Kidney (tissue), 14 donors: ENCODE results near the gene UBE2L6. TPM values are rescaled to one million over a fixed set of nuclear protein-coding genes. Genes with fewer than 3 reads are reported as not detected.
A peak's percentile ranks its signal among the peaks of the same experiment; 100 is the strongest.

Experiments used
- DNase-seq, 5 donors: peaks; one replicate each; pipeline ENCODE4 v3.0.0-alpha.2; 2013 to 2020
- FAIRE-seq: peaks from 2 replicates; lab custom pipeline; 2012; peaks lifted over from hg19 to GRCh38; lab: Jason Lieb, UNC
- H3K27ac ChIP-seq, 2 donors: one replicate each; pipeline ENCODE4 v1.7.0; 2013; ENCODE audit warnings: low read depth in 2 of 2, low read length in 2 of 2, inconsistent platforms in 1 of 2
- H3K27me3 ChIP-seq: one replicate; pipeline ENCODE4 v1.7.1; 2013; ENCODE audit warnings: low read length, inconsistent platforms; ENCODE audit not compliant: control insufficient read depth, insufficient read depth
- H3K36me3 ChIP-seq, 3 donors: one replicate each; pipeline versions ENCODE4 v1.7.0 to v1.7.1; 2013; ENCODE audit warnings: low read length in 3 of 3, control low read depth in 1 of 3, inconsistent platforms in 1 of 3; ENCODE audit not compliant: insufficient read depth in 3 of 3, control insufficient read depth in 2 of 3
- H3K4me1 ChIP-seq, 3 donors: one replicate each; pipeline versions ENCODE4 v1.7.0 to v1.7.1; 2013; ENCODE audit warnings: low read length in 3 of 3, inconsistent platforms in 1 of 3, low read depth in 1 of 3; ENCODE audit not compliant: control insufficient read depth in 2 of 3, insufficient read depth in 2 of 3
- H3K4me3 ChIP-seq, 3 donors: one replicate each; pipeline versions ENCODE4 v1.7.0 to v1.8.1; 2013; ENCODE audit warnings: low read length in 3 of 3, control low read depth in 1 of 3, inconsistent platforms in 1 of 3
- H3K9ac ChIP-seq, 3 donors: one replicate each; pipeline versions ENCODE4 v1.7.0 to v1.7.1; 2013; ENCODE audit warnings: low read length in 3 of 3, control low read depth in 1 of 3, inconsistent platforms in 1 of 3
- H3K9me3 ChIP-seq, 3 donors: one replicate each; pipeline versions ENCODE4 v1.7.0 to v1.7.1; 2013; ENCODE audit warnings: low read length in 3 of 3, control low read depth in 1 of 3, inconsistent platforms in 1 of 3; ENCODE audit not compliant: control insufficient read depth in 2 of 3, insufficient read depth in 1 of 3
- CTCF ChIP-seq: IDR thresholded peaks from 3 replicates; pipeline ENCODE4 v1.5.1; 2012; ENCODE audit warnings: mild to moderate bottlenecking, moderate library complexity, borderline replicate concordance; ENCODE audit not compliant: insufficient read depth; ENCODE audit errors: extremely low read depth
- intact Hi-C: fragments of 100-400 bp; cut with DNase I; formaldehyde crosslinking; loops from one replicate; pipeline ENCODE4 v1.11.1; 2022
- polyA plus RNA-seq: library from polyadenylated mRNA; stranded (reverse); fragments of 350-450 nt; fragmentation: Illumina TruSeq; extraction: RNeasy Lipid Tissue Mini Kit (QIAGEN cat#74804); gene quantifications from one replicate; pipeline ENCODE4 v1.2.3, GENCODE V29; 2014; ENCODE audit warnings: low read depth, low replicate concordance; ENCODE audit not compliant: insufficient read depth
- total RNA-seq: library from RNA; stranded (reverse); fragmentation: NEBNext Ultra II Directional; extraction: Animal tissue kit (Norgen Biotek cat#: 25700); gene quantifications from one replicate; pipeline ENCODE4 v1.2.1, GENCODE V29; 2021
- donor health status: control.
- donor health status: control.
- donor health status: control.
- donor health status: control.
- donor health status: control.
- donor health status: DM: yes; HTN: yes; CAD: no.
- donor health status: Normal renal cell carcinoma (clear cell type).

UBE2L6 gene
- total and polyA plus RNA-seq, 2 donors from 2014 or later = 71.4 to 73.9 TPM

GRCh38 chr11:57530215-57530595 is 37.3 kb downstream of the UBE2L6 start:
- DNase-seq (no peak), FAIRE-seq (no peak)
- intact Hi-C loops = no loop called here
- peak overlapping the region in 1 of 2 donors; percentile 55 for H3K27ac ChIP-seq
- peaks cover 0 to 7% (median 0%) of the 10 kb centered on the region in 3 donors for H3K4me1 ChIP-seq
- no peak for TF ChIP-seq CTCF
- peaks cover 2 to 6% (median 4%) of the 10 kb centered on the region in 3 donors for H3K36me3 ChIP-seq
- peak overlapping the region; percentile 91 to 99 (median 99) for H3K4me3 ChIP-seq
- no peaks in the 10 kb centered on the region for H3K27me3 ChIP-seq
- peak overlapping the region; percentile 75 to 96 (median 83) for H3K9ac ChIP-seq
- no peaks in the 10 kb centered on the region for H3K9me3 ChIP-seq

- H3K9me3 ChIP-seq = no peaks in the 10 kb centered on the region
- intact Hi-C loops = loop anchor here (5.0 kb wide), 1 partner anchor 37 kb away; no protein-coding TSS in a partner anchor
Observed at GRCh38 chr11:57529012-57529411, 38.5 kb downstream of the UBE2L6 start.

GRCh38 chr11:57527056-57527631 is 40.3 kb downstream of the UBE2L6 start:
- intact Hi-C loops = loop anchor here (5.0 kb wide), 1 partner anchor 35 kb away; no protein-coding TSS in a partner anchor
- H3K9me3 ChIP-seq = no peaks in the 10 kb centered on the region

More at GRCh38 chr11:57529012-57529411, 38.5 kb downstream of the UBE2L6 start:
- Histone ChIP-seq H3K36me3 (peaks cover 2 to 6% (median 4%) of the 10 kb centered on the region in 3 donors), H3K4me1 (peaks cover 0 to 7% (median 0%) of the 10 kb centered on the region in 3 donors), H3K9ac (no peak overlapping the region), H3K27me3 (no peaks in the 10 kb centered on the region), H3K27ac (no peak overlapping the region), H3K4me3 (no peak overlapping the region)
- no peak for TF ChIP-seq CTCF
- DNase-seq (no peak), FAIRE-seq (no peak)

More at GRCh38 chr11:57527056-57527631, 40.3 kb downstream of the UBE2L6 start:
- no peaks in the 10 kb centered on the region for H3K27me3 ChIP-seq
- DNase-seq (peak in 4 of 5 donors; percentile 69 to 79 (median 74)), FAIRE-seq (peak; percentile 44)
- peaks cover 0 to 7% (median 0%) of the 10 kb centered on the region in 3 donors for H3K4me1 ChIP-seq
- H3K27ac ChIP-seq = no peak overlapping the region
- no peak overlapping the region for H3K9ac ChIP-seq
- peak; percentile 93 for TF ChIP-seq CTCF
- H3K4me3 ChIP-seq = no peak overlapping the region
- peaks cover 2 to 6% (median 4%) of the 10 kb centered on the region in 3 donors for H3K36me3 ChIP-seq
